ENCODE results near the gene HCAR1. TPM values are rescaled to one million over a fixed set of nuclear protein-coding genes. Genes with fewer than 3 reads are reported as not detected.
"Not testable (repeated sequence)": the region's sequence is repeated elsewhere in the genome, so short reads cannot be mapped to it uniquely, and the experiment has no call there.

HCAR1 gene
- total and polyA plus RNA-seq, 2 donors (not counting 1 experiment from before 2014, with no cell fraction given), result 0.06 TPM; not detected in 1

GRCh38 chr12:122722387-122722786 is 8.3 kb downstream of the HCAR1 start:
- no peak overlapping the region for H3K4me2 ChIP-seq (replicated peaks; ENCODE audit: low read depth, low read length, poor library complexity, severe bottlenecking)
- Mint-ChIP-seq H3K4me3 (no peak overlapping the region), H3K27me3 (peaks cover 11% of the 10 kb centered on the region), H3K4me1 (peaks cover 34% of the 10 kb centered on the region), H3K9me3 (ENCODE audit: insufficient read depth) (no peaks in the 10 kb centered on the region), H3K27ac (peak overlapping the region; percentile 26)
- CTCF ChIA-PET, result no interaction called here
- no peaks in the 10 kb centered on the region for H3K27me3 ChIP-seq (replicated peaks in 1 of 4; ENCODE audit: control extremely low read depth in 1 of 4, control insufficient read depth in 3 of 4, insufficient read depth in 4 of 4, low read length in 3 of 4)
- intact Hi-C loops (cut with micrococcal nuclease), result no loop called here
- POLR2A ChIA-PET, result no interaction called here
- DNase-seq (no peak), ATAC-seq (ENCODE audit: low read depth) (no peak)
- no peak overlapping the region for H3K27ac ChIP-seq (ENCODE audit: low read length in 2 of 2)
- no peak overlapping the region for H3K9ac ChIP-seq (ENCODE audit: low read length)
- peaks cover 15 to 26% of the 10 kb centered on the region in 2 donors for H3K4me1 ChIP-seq (ENCODE audit: control insufficient read depth in 2 of 2, insufficient read depth in 2 of 2, low read length in 2 of 2)
- peaks cover 0 to 3% (median 0%) of the 10 kb centered on the region in 3 donors for H3K9me3 ChIP-seq (ENCODE audit: control extremely low read depth in 1 of 3, control insufficient read depth in 2 of 3, insufficient read depth in 1 of 3, low read length in 2 of 3)
- no peak overlapping the region for H3K4me3 ChIP-seq (ENCODE audit: control extremely low read depth in 1 of 5, extremely low read depth in 1 of 5, insufficient read depth in 1 of 5, low read depth in 2 of 5, low read length in 4 of 5)
- no peak overlapping the region for H2AFZ ChIP-seq (ENCODE audit: insufficient read depth, low read depth, low read length, poor library complexity, severe bottlenecking)
- TF ChIP-seq CTCF (IDR thresholded peaks at IDR 0.05) (no peak), EZH2 (IDR thresholded peaks at IDR 0.05; ENCODE audit: borderline replicate concordance, insufficient read depth, low read depth, low read length, poor library complexity, severe bottlenecking) (no peak)
- no peaks in the 10 kb centered on the region for H4K20me1 ChIP-seq (ENCODE audit: control insufficient read depth, insufficient read depth, low read length, poor library complexity, severe bottlenecking)
- H3K79me2 ChIP-seq (ENCODE audit: control insufficient read depth, insufficient read depth, low read length), result no peaks in the 10 kb centered on the region
- H3K36me3 ChIP-seq (replicated peaks in 1 of 2; ENCODE audit: control extremely low read depth in 1 of 2, control insufficient read depth in 1 of 2, extremely low read depth in 1 of 2, insufficient read depth in 2 of 2, low read length in 1 of 2), result no peaks in the 10 kb centered on the region
- WGBS (ENCODE audit: insufficient coverage), result no CpG with 5 or more reads among the region's 1 CpG

GRCh38 chr12:122721057-122721545 is 9.5 kb downstream of the HCAR1 start:
- Histone ChIP-seq H3K36me3 (replicated peaks in 1 of 2; ENCODE audit: control extremely low read depth in 1 of 2, control insufficient read depth in 1 of 2, extremely low read depth in 1 of 2, insufficient read depth in 2 of 2, low read length in 1 of 2) (no peaks in the 10 kb centered on the region), H3K79me2 (ENCODE audit: control insufficient read depth, insufficient read depth, low read length) (no peaks in the 10 kb centered on the region), H3K9me3 (ENCODE audit: control extremely low read depth in 1 of 3, control insufficient read depth in 2 of 3, insufficient read depth in 1 of 3, low read length in 2 of 3) (peaks cover 0 to 3% (median 0%) of the 10 kb centered on the region in 3 donors), H3K9ac (ENCODE audit: low read length) (no peak overlapping the region), H2AFZ (ENCODE audit: insufficient read depth, low read depth, low read length, poor library complexity, severe bottlenecking) (no peak overlapping the region), H3K27me3 (replicated peaks in 1 of 4; ENCODE audit: control extremely low read depth in 1 of 4, control insufficient read depth in 3 of 4, insufficient read depth in 4 of 4, low read length in 3 of 4) (no peaks in the 10 kb centered on the region), H4K20me1 (ENCODE audit: control insufficient read depth, insufficient read depth, low read length, poor library complexity, severe bottlenecking) (no peaks in the 10 kb centered on the region), H3K27ac (ENCODE audit: low read length in 2 of 2) (no peak overlapping the region), H3K4me1 (ENCODE audit: control insufficient read depth in 2 of 2, insufficient read depth in 2 of 2, low read length in 2 of 2) (peaks cover 11 to 21% of the 10 kb centered on the region in 2 donors), H3K4me3 (ENCODE audit: control extremely low read depth in 1 of 5, extremely low read depth in 1 of 5, insufficient read depth in 1 of 5, low read depth in 2 of 5, low read length in 4 of 5) (no peak overlapping the region), H3K4me2 (replicated peaks; ENCODE audit: low read depth, low read length, poor library complexity, severe bottlenecking) (no peak overlapping the region)
- peaks cover 11% of the 10 kb centered on the region for H3K27me3 Mint-ChIP-seq
- peak overlapping the region; percentile 37 for H3K4me3 Mint-ChIP-seq
- ATAC-seq (ENCODE audit: low read depth), result no peak
- ChIA-PET POLR2A (no interaction called here), CTCF (no interaction called here)
- 69% methylated on average over 6 of the region's 11 CpGs for WGBS (ENCODE audit: insufficient coverage)
- H3K4me1 Mint-ChIP-seq, result peaks cover 34% of the 10 kb centered on the region
- TF ChIP-seq CTCF (IDR thresholded peaks at IDR 0.05), result no peak
- no peak for TF ChIP-seq EZH2 (IDR thresholded peaks at IDR 0.05; ENCODE audit: borderline replicate concordance, insufficient read depth, low read depth, low read length, poor library complexity, severe bottlenecking)
- H3K9me3 Mint-ChIP-seq (ENCODE audit: insufficient read depth), result no peaks in the 10 kb centered on the region
- DNase-seq, result no peak
- H3K27ac Mint-ChIP-seq, result no peak overlapping the region
- intact Hi-C loops (cut with micrococcal nuclease), result no loop called here

GRCh38 chr12:122716658-122717057 is 14.0 kb downstream of the HCAR1 start, which contains the start of gene HCAR3:
HCAR3 (minus strand) TSS chr12:122716811; CDS start chr12:122716737, 74 bp downstream.
- POLR2A ChIA-PET; H3K27me3 ChIP-seq (replicated peaks in 1 of 4; ENCODE audit: control extremely low read depth in 1 of 4, control insufficient read depth in 3 of 4, insufficient read depth in 4 of 4, low read length in 3 of 4); H3K9me3 ChIP-seq (ENCODE audit: control extremely low read depth in 1 of 3, control insufficient read depth in 2 of 3, insufficient read depth in 1 of 3, low read length in 2 of 3); intact Hi-C loops (cut with micrococcal nuclease); H2AFZ ChIP-seq (ENCODE audit: insufficient read depth, low read depth, low read length, poor library complexity, severe bottlenecking); H3K4me1 ChIP-seq (ENCODE audit: control insufficient read depth in 2 of 2, insufficient read depth in 2 of 2, low read length in 2 of 2); H3K9me3 Mint-ChIP-seq (ENCODE audit: insufficient read depth); H3K27ac Mint-ChIP-seq; H3K9ac ChIP-seq (ENCODE audit: low read length); DNase-seq; H3K4me2 ChIP-seq (replicated peaks; ENCODE audit: low read depth, low read length, poor library complexity, severe bottlenecking); H3K4me3 Mint-ChIP-seq; H3K79me2 ChIP-seq (ENCODE audit: control insufficient read depth, insufficient read depth, low read length); H4K20me1 ChIP-seq (ENCODE audit: control insufficient read depth, insufficient read depth, low read length, poor library complexity, severe bottlenecking); H3K36me3 ChIP-seq (replicated peaks in 1 of 2; ENCODE audit: control extremely low read depth in 1 of 2, control insufficient read depth in 1 of 2, extremely low read depth in 1 of 2, insufficient read depth in 2 of 2, low read length in 1 of 2); CTCF ChIA-PET; H3K4me3 ChIP-seq (ENCODE audit: control extremely low read depth in 1 of 5, extremely low read depth in 1 of 5, insufficient read depth in 1 of 5, low read depth in 2 of 5, low read length in 4 of 5); H3K27ac ChIP-seq (ENCODE audit: low read length in 2 of 2): not testable (repeated sequence)
- Mint-ChIP-seq H3K4me1 (peaks cover 13% of the 10 kb centered on the region), H3K27me3 (peaks cover 11% of the 10 kb centered on the region)
- 85% methylated on average over 7 of the region's 10 CpGs for WGBS (ENCODE audit: insufficient coverage)
- peak; percentile 21 for ATAC-seq (ENCODE audit: low read depth)

Data from B cell (primary cell).